ENCODE data around the gene RGS17.

RGS17 gene

GRCh38 chr6:153070756-153071155 lies 60.3 kb downstream of the RGS17 start:
- no peak overlapping the region for H3K4me3 ChIP-seq (ENCODE audit: low read depth, low read length)
- TF ChIP-seq CTCF (IDR thresholded peaks at IDR 0.05; ENCODE audit: borderline replicate concordance, insufficient read depth, low read depth, low read length): no peak

- H3K4me3 ChIP-seq (ENCODE audit: low read depth, low read length): no peak overlapping the region
- no peak for TF ChIP-seq CTCF (IDR thresholded peaks at IDR 0.05; ENCODE audit: borderline replicate concordance, insufficient read depth, low read depth, low read length)
These were observed 61.2 kb downstream of the RGS17 start for GRCh38 chr6:153069897-153070296.

- no peak for TF ChIP-seq CTCF (IDR thresholded peaks at IDR 0.05; ENCODE audit: borderline replicate concordance, insufficient read depth, low read depth, low read length)
These were observed 65.9 kb downstream of the RGS17 start for GRCh38 chr6:153065222-153065621.

GRCh38 chr6:153063936-153064335 lies 67.1 kb downstream of the RGS17 start:
- no peak for TF ChIP-seq CTCF (IDR thresholded peaks at IDR 0.05; ENCODE audit: borderline replicate concordance, insufficient read depth, low read depth, low read length)
- H3K4me3 ChIP-seq (ENCODE audit: low read depth, low read length): no peak overlapping the region

More at GRCh38 chr6:153065222-153065621, 65.9 kb downstream of the RGS17 start:
- no peak overlapping the region for H3K4me3 ChIP-seq (ENCODE audit: low read depth, low read length)

GRCh38 chr6:153062516-153062915 lies 68.6 kb downstream of the RGS17 start:
- no peak for TF ChIP-seq CTCF (IDR thresholded peaks at IDR 0.05; ENCODE audit: borderline replicate concordance, insufficient read depth, low read depth, low read length)

GRCh38 chr6:153059757-153060156 lies 71.3 kb downstream of the RGS17 start:
- TF ChIP-seq CTCF (IDR thresholded peaks at IDR 0.05; ENCODE audit: borderline replicate concordance, insufficient read depth, low read depth, low read length): 0 out of 2 replicates have a peak, but pooled peaks have one; percentile 8
- no peak overlapping the region for H3K4me3 ChIP-seq (ENCODE audit: low read depth, low read length)

More at GRCh38 chr6:153062516-153062915, 68.6 kb downstream of the RGS17 start:
- no peak overlapping the region for H3K4me3 ChIP-seq (ENCODE audit: low read depth, low read length)

GRCh38 chr6:153059311-153059710 lies 71.8 kb downstream of the RGS17 start:
- no peak for TF ChIP-seq CTCF (IDR thresholded peaks at IDR 0.05; ENCODE audit: borderline replicate concordance, insufficient read depth, low read depth, low read length)
- H3K4me3 ChIP-seq (ENCODE audit: low read depth, low read length): no peak overlapping the region

All from GM12875 (cell line).